HG02763 (cell line): ENCODE data around the gene TNRC18.

ENCODE experiments used
- ATAC-seq: cut with Tn5 transposase; IDR thresholded peaks from one replicate; pipeline ENCODE4 v1.9.1; 2021; ENCODE audit warnings: mild to moderate bottlenecking, moderate library complexity; ENCODE audit not compliant: unreplicated experiment

The TNRC18 gene

DNA sequence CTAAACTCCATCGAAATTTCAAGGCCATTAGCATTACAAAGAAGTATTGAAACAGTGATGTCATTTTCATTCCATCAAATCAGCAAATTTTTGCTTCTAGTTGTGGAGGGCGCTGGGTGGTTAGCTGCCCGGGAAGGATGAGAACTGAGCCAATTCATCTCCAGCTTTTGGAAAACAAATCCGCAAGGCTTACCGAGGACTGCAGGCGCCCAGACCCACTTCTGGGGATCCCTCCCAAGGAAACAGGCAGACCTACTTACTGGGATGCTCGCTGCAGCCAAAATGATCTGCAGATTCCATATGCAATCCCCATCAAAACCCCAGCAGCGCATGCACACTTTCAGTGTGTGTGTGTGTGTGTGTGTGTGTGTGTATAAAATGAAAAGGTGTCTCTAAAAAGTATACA, 19.2 kb downstream of the TNRC18 start:
- no peak for ATAC-seq

DNA sequence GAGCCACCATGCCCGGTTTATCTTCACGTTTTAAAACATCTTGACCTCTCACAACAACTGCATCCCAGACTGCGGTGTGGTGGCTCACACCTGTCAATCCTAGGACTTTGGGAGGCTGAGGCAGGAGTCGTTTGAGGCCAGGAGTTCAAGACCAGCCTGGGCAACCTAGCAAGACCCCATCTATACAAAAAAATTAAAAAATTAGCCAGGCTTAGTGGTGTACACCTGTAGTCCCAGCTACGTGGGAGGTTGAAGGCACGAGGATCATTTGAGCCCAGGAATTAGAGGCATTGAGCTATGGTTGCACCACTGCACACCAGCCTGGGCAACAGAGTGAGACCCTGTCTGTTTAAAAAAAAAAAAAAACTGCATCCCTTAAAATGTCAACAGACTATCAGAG, 20.2 kb downstream of the TNRC18 start:
- ATAC-seq, result no peak

DNA sequence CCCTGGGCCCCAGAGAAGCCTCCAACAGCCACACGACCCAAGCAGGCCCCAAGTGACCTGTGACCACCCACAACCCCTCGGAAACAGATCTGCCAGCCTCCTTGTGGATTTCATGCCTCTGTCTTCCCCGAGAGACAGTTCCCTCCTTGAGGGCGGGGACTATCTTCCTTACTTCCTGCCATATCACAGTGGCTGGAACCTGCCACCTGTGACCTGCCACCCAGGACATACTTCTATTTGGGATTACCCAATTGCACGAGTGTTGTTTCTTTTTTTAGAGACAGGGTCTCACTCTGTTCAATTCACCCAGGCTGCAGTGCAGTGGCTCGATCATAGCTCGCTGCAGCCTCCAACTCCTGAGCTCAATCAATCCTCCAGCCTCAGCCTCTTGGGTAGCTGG, 25.9 kb downstream of the TNRC18 start:
- ATAC-seq, result no peak

DNA sequence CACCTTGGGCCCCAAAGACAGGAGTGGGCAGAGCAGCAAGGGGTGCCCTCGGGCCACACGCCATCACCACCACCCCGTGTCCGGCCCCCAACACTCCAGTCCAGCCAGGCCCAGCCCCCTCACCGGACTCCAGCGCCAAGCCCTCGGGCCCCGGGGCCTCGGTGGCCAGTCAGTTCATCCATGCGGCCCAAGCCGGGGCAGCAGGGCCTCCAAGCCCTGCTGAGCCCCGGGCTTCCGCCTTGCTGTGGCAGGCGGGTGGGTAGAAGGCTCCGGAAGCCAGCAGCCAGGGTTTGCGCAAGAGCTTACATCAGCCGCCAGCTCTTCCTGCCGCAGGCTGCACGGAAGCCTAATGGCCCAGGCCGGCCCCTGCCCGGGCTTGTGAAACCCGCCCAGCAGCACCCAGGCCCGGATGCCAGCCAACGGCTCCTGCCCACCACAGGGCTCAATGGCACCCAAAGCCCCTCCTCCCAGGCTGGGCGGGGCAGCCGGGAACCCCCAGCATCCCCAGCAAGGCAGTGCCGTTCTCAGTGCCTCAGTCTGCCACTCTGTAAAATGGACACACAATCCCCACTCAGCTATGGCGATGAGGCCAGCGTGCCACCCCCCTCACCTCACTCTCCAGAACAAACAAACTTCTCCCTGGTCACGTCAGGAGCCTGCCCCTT, 26.5 kb downstream of the TNRC18 start:
- peak; percentile 85 for ATAC-seq

DNA sequence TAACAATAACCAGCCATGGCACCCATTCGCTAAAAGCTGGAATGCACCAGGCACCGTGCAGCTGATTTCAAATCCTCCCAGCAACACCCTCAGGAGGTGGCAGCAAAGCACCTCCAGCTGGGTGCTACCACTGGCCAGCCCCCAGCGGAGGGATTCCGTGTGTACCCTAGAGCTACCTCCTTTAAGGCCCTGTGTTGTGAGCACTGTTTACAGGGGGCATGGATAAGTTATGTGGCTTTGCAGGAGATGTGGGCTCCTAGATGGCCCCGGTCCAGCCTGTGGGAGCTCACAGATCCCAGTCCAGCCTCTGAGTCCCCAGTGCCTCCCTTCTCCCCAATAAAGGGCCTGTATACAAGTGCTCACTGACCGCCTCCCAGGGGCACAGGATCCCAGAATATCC, 27.1 kb downstream of the TNRC18 start:
- peak; percentile 32 for ATAC-seq

DNA sequence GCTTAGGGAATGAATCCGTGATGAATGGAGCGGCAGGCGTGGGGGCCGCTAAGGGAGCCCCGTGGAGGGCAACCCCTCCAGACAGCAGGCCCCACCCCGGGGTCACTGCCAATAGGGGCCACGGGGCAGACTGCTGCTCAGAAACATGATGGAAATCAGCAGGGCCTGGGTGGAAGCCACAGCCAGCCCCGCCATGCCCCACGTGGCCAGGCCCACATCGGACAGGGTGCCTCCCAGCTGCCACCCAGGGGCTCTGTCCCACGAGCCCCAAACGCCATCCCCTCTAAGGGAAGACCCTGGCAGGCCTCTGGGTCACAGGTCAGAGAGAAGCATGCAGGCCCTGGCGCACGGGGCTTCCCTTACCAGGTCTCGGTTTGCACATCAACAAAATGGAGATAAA, 28.4 kb downstream of the TNRC18 start:
- ATAC-seq, result no peak

DNA sequence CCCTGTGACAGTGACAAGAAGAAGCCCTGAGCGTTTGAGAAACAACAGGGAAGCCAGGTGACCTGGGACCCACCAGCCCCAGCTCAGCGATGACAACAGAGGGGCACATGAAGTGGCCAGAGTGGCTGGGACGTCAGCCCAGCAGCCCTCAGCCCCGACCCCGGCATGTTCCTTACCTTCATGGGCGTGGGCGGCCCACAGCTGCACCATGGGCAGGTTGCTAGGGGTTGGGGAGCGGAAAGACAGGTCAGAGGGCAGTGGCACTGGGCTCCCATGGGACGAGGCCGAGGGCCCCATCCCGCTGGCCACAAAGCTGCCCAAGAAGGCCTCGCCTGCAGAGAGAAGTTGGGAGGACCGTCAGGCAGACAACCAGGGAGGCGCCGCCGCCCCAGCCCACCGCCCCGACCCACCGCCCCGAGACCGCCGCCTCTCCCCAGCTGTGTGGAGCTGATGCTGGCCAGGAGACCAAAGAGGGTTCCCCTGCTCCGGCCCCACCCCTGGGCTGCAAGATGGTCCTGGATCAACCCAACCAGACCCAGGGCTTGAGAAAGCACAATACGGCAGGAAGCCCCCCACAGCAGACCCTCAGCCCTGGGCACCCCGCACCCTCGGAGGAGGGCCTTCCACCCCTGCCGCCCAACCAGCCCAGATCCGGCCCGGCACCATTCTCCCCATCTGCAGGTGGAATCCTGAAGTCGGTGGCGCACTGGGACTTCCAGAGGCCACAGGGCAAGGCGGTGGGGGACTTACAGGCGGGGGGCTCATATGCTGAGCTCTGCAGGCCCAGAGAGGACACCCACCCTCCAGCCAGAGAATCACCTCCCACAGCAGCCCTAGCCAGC, 29.1 kb downstream of the TNRC18 start:
- ATAC-seq, result no peak

DNA sequence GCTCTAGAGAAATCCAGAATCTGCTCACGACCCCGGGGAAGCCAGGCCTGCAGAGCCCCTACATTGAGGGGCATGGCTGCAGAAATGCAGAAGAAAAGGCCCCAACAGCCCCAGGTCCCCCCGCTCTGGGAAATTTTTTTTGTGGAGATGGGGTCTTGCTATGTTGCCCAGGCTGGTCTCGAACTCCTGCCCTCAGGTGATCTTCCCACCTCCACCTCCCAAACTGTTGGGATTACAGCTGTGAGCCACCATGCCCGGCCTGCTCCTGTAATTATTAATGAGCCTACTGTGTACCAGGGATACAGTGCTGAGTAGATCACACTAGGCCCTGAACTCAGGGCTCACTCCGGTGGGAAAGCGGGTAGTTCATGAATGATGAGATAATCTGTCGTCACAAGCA, 29.9 kb downstream of the TNRC18 start:
- no peak for ATAC-seq

DNA sequence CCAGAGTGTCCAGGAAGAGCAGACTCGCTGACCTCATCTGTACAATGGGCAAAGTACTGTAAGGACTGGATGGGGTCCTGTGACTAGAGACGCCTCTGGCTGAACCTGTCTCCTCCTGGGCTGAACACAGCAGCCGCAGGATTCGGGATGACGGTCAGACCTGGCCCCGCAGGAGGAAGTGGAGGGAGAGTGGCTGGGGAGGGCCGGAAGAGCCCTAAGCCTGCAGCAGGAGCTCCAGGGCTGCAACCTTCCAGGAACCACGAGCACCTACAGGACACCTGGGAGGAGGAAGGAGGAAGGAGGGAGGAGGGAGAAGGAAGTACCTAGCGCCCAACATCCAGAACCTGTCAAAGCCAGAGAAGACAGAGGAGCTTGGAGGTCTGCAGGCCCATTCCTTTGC, 30.3 kb downstream of the TNRC18 start:
- no peak for ATAC-seq

DNA sequence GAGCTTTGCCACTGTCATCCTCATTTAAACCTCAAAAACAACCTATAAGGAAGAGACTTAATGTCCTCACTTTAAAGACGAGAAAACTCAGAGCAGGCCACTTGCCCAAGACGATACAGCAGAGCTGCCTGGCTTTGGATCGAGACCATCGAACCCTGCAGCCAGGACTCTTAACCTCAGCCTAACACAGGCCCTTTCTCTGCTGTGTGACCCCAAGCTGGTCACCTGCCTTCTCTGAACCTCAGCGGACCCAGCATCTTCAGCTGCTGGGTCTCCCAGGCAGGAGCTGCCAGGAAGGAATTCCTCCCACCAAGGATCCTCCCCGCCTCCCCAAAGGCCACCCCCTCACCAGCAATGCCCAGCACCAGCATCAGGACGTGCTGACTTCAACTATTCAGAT, 32.7 kb downstream of the TNRC18 start:
- no peak for ATAC-seq

DNA sequence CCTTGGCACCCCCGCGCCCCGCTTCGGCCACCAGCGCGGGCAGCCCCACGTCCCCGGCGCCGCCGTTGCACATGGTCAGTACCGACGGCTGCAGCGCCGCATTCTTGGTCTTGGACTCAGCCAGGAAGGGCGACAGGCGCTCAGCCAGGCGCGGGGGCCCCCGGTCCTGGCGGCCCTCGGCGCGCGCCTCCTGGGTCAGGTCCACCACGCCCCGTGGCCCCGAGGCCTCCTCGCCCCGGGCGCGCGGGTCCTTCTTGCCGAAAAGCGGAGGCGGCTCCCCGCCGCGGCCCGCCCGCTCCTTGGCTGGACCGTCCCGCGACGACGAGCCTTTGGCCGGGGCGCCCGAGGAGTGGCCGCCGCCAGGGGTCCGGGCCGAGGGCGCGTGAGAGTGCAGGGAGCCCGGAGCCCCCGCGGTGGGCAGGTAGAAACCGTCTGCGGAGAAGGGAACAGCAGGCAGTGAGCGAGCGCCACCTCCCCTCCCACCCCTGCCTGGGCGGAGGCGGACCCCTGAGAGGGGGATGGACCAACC, 34.7 kb downstream of the TNRC18 start:
- no peak for ATAC-seq

DNA sequence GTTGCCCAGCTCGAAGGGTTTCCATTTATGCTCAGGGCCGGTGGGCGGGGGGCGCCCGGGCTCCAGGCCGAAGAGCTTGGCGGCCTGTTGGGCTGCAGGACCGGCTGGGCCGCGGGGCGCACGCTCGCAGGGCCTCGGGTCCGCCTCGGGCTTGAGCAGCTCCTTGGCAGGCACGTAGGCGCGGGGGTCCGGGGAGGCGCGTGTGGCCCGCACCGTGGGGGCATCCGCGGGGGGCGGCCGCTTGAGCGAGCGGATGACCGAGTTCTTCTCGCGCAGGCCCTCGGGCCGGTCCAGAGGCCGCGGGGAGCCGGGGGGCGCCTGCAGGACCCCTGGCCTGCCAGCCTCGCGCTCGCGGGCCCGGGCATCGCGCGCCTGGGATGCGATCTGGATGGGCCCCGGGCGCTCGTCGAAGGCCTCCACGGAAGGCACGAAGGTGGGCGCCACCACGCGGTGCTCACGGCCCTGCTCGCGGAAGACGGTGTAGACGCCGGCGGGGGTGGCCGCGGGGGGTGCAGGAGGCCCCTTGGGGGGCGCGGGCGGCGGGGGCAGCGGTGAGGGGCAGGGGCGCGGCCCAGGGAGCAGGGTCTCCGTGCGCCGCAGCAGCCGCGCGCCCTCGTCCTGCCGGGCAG, 35.2 kb downstream of the TNRC18 start:
- ATAC-seq, result no peak

DNA sequence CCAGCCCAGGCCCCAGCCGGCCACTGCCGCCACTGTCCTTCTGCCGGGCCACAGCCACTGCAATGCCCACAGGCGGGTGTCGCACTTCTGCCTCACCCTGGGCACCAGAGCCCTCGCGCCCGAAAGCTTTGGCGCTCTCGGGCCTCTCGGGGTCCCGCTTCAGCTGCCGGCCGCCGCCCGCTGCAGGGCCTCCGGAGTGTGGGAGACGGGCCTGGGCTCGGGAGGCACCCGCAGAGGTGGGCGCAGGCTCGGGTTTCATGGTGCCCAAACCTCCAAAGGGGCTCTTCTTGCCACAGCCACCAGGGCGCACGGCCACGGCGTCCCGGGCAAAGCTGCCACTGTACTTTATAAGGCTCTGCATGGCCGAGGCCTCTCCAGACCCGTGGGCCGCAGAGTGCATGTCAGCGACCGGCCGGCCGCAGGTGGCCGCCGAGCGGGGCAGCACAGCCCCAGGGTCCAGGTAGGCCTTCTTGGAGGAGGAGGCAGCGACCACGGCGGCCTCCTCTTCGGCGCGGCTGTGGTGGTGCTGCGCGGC, 35.9 kb downstream of the TNRC18 start:
- ATAC-seq, result no peak

DNA sequence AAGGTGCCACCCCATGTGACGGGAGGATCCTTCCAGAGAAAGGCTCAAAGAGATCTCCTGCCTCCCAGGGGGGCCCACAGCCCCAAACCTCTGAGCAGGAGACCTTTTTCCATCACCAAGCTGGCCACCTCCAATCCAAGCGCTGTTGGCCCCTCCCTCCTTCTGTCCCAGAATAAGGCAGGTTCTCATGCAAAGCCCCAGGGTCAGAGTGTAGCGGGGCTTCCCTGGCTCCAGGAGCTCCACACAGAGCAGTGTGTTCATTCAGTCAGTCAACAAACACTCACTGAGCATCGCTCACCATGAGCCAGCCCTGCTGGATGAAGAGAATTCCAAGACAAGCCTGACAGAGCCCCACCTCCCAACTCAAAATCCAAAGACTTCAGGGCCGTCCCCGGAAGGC, 39.0 kb downstream of the TNRC18 start:
- ATAC-seq, result no peak

DNA sequence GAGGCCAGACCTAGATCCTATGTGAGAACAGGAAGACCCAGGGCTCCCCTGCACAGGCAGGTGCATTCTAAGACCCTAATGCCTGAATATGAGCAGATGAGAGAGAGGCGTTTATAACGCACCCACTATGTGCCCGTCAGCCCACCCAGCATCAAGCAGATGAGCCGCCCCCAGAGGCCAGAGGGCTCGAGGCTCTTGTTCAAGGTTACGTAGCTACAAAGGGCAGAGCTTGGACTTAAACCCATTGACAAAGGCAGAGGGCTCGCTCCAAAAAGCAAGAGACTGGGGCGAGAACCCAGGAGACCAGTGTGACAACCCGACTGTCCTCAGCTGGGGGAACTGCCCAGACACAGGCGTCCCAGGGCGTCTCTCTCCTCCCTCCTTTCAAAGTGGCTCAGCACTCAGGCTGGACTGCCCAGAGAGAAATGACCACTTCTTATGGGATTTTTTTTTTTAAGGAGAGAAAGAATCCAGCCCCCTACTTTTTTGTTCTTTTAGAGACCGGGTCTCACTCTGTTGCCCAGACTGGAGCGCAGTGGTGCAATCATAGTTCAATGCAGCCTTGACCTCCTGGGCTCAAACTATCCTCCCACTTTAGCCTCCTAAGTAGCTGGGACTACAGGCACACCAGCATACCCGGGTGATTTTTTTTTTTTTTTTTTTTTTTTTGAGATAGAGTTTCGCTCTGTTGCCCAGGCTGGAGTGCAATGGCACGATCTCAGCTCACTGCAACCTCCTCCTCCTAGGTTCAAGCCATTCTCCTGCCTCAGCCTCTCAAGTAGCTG, 40.1 kb downstream of the TNRC18 start:
- ATAC-seq, result no peak

DNA sequence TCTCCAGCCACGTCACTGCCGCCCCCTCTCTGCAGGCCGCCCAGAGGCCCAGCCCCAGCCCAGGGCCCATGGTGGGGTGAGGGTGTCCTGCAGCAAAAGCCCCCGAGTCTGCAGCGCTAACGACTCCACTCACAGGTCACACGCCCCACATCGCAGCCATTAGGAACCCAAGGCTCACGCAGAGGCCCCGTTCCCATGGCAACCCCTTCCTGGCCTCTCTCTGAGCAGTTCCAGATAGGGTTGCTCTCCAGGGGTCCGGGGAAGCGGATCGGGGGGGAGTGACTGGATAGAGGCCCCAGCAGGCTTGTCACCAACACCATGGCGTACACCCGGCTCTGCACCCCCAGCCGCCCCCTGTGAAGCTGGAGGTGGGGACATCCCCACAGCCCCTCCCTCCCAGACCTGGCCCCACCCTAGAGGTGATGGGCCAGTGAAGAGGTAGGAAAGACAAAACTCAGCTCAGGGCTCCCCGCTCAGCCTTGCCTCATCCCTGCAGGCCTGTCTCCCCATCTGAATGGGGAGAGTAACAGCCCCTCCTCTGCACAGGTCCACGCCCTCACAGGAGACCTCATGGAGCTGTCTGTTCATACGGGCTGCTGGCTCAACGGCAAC, 41.2 kb downstream of the TNRC18 start:
- ATAC-seq, result no peak

DNA sequence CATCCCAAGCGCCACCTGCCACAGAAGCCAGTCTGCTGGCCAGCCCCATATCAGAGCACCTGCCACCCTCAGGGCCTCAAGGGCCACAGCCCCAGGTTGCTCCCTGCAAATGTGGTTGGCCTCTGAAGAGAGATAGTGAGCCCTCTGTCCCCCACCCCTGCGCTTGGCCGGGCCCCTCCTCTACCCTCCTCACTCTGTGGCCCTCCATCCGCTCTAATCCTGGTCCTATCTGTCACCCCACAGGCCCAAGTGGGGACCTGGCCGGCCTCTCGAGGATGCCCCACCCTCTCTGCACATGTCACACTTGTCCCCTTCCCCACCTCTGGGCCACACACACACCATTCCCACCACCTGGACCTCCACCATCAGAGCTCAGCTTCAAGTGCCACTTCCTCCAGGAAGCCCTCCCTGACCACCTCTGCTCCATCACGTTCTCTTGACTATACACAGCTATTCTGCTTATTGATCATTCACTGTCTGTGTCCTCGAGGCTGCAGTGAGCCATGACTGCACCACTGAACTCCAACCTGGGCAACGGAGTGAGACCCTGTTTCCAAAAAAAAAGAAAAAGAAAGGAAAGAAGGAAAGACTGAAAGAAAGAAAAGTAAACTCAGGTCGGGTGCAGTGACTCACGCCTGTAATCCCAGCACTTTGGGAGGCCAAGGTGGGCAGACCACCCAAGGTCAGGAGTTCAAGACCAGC, 42.4 kb downstream of the TNRC18 start:
- no peak for ATAC-seq

DNA sequence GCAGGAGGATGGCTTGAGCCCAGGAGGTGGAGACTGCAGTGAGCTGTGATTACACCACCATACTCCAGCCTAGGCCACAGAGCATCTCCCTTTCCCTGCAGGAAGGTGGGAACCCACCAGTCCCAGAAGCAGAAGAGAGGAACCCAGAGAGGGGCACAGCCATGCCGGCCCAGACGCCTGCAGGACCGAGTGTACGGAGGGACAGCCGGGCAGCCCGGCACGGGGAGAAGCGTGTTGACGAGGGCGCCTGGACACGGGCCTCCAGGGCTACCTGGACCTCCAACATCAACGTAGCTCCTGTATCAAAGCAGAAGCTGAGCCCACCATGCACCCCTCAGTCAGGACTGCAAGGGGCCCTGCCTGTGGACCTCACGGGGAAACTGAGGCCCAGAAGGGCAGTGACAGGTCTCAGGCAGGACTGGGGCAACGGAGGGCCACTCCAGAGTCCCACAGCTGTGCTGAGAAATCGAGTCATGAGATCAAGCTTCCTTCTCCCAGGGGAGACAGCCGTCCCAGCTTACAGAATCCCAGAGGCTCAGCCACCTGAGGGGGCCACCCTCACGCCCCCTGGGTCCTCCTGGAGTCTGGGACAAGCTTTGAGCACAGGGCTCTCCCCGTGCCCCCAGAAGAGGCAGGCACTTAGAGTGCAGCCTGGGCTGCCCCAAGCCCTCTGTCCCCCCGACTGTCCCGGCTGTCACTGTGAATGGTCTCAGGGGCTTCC, 43.1 kb downstream of the TNRC18 start:
- no peak for ATAC-seq

DNA sequence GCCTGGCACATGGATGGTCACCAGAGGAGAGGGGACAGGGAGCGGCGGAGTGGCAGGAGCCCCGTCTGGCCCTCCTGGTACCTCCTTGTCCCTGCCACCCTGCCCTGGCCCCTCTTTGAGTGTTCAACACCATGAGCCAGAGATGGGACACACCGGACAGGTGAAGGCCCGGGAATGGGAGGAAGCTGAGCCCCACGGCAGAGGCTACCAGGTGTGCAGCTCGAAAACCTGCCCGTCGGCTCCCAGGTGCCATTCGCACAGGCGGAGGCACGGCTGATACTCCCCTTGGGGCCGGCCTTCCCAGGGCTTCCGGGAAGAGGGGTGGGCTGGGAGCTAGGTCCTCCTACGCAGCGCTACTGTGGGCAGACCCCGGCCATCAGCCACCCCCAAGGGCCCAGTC, 44.1 kb downstream of the TNRC18 start:
- ATAC-seq, result no peak
